K562 (cell line): ENCODE data around the gene CELSR2. TPM values are rescaled to one million over a fixed set of nuclear protein-coding genes. Genes with fewer than 3 reads are reported as not detected.
A peak's percentile ranks its signal among the peaks of the same experiment; 100 is the strongest.

Experiments
- ATAC-seq: fragments of 200-7000 bp; cut with Tn5 transposase; 3 replicates; pipeline ENCODE4 v1.9.1; 2020; ENCODE audit warnings: moderate library complexity
- BruUV-seq: library from RNA; stranded (reverse); fragments of 400-500 nt; replicated peaks from 2 replicates; lab custom pipeline; 2021; lab: Mats Ljungman, UMichigan
- CTCF ChIA-PET: fragments of 300-600 bp; formaldehyde crosslinking; extraction: SDS; loops from one replicate; lab custom pipeline; 2021; ENCODE audit warnings: low intra/inter-chr PET ratio; lab: Yijun Ruan, JAX
- POLR2A ChIA-PET: fragments of 300-600, 350-650 bp; sonication (Branson Sonifier 250); formaldehyde crosslinking; extraction: SDS; loops from one replicate; lab custom pipeline; 2021; ENCODE audit warnings: antibody characterized with exemption, inconsistent platforms; lab: Yijun Ruan, JAX
- DNase-seq, 4 experiments: peaks; one replicate each; pipeline versions ENCODE4 v3.0.0 to v3.0.0-alpha.2; 2011 to 2018; ENCODE audit warnings: low spot score in 3 of 4, mixed read lengths in 3 of 4; ENCODE audit errors: extremely low read depth in 1 of 4
- FAIRE-seq: peaks from 2 replicates; lab custom pipeline; 2011; peaks lifted over from hg19 to GRCh38; lab: Jason Lieb, UNC
- H2AFZ ChIP-seq: 2 replicates; pipeline ENCODE4 v1.6.0; 2011; ENCODE audit warnings: low read depth, low read length, control low read depth, inconsistent platforms
- H3K27ac ChIP-seq: fragments of 200-600 bp; 3 replicates; pipeline ENCODE4 v1.8.0; 2011; ENCODE audit warnings: low read depth, mild to moderate bottlenecking, control low read depth, inconsistent platforms, low read length, moderate library complexity, mixed read lengths; ENCODE audit errors: extremely low read depth
- H3K27me3 ChIP-seq, 2 experiments: fragments of 300-600 bp in 1 of 2; 2 replicates in 1 of 2; 3 replicates in 1 of 2; pipeline versions ENCODE4 v1.6.0 to v1.8.0; 2011; ENCODE audit warnings: inconsistent platforms in 2 of 2, low read length in 2 of 2, mild to moderate bottlenecking in 1 of 2, mixed read lengths in 1 of 2, moderate library complexity in 1 of 2; ENCODE audit not compliant: control insufficient read depth in 2 of 2, insufficient read depth in 2 of 2
- H3K36me3 ChIP-seq: fragments of 300-600 bp; 3 replicates; pipeline ENCODE4 v1.8.0; 2011; ENCODE audit warnings: mild to moderate bottlenecking, low read length, inconsistent platforms; ENCODE audit not compliant: control insufficient read depth, insufficient read depth
- H3K4me1 ChIP-seq, 2 experiments: fragments of 200-600 bp in 1 of 2; replicated peaks in 1 of 2; 2 replicates in 1 of 2; 3 replicates in 1 of 2; pipeline versions ENCODE4 v1.5.1 to v1.8.0; 2011; ENCODE audit warnings: inconsistent platforms in 2 of 2, low read length in 2 of 2, mild to moderate bottlenecking in 1 of 2, mixed read lengths in 1 of 2, moderate library complexity in 1 of 2; ENCODE audit not compliant: control insufficient read depth in 2 of 2, insufficient read depth in 2 of 2
- H3K4me2 ChIP-seq: 2 replicates; pipeline ENCODE4 v1.6.1; 2011; ENCODE audit warnings: low read length, control low read depth, inconsistent platforms, mixed read lengths; ENCODE audit not compliant: insufficient read depth
- H3K4me3 ChIP-seq: fragments of 200-600 bp; sonication (generic), shearing (Covaris generic); 2 replicates; pipeline ENCODE4 v1.5.1; 2016; ENCODE audit warnings: control low read depth, inconsistent platforms
- H3K79me2 ChIP-seq: fragments of 200-600 bp; 3 replicates; pipeline ENCODE4 v1.8.0; 2011; ENCODE audit warnings: low read length, inconsistent platforms; ENCODE audit not compliant: control insufficient read depth, insufficient read depth
- H3K9ac ChIP-seq, 2 experiments: 2 replicates each; pipeline versions ENCODE4 v1.6.0 to v1.6.1; 2011; ENCODE audit warnings: low read depth in 2 of 2, low read length in 2 of 2, control low read depth in 1 of 2, inconsistent platforms in 1 of 2, mild to moderate bottlenecking in 1 of 2, mixed read lengths in 1 of 2; ENCODE audit not compliant: insufficient read depth in 1 of 2
- H3K9me1 ChIP-seq: one replicate; pipeline ENCODE4 v1.6.0; 2011; ENCODE audit warnings: inconsistent platforms, mild to moderate bottlenecking, low read length, moderate library complexity; ENCODE audit not compliant: control insufficient read depth, insufficient read depth
- H3K9me3 ChIP-seq: replicated peaks from 2 replicates; pipeline ENCODE4 v1.5.1; 2011; ENCODE audit warnings: low read depth, low read length, inconsistent platforms; ENCODE audit not compliant: control insufficient read depth, insufficient read depth
- H4K20me1 ChIP-seq: replicated peaks from 2 replicates; pipeline ENCODE4 v1.6.1; 2011; ENCODE audit warnings: low read length, inconsistent platforms, mixed read lengths; ENCODE audit not compliant: control insufficient read depth, insufficient read depth
- BDP1 ChIP-seq: IDR thresholded peaks from 3 replicates; pipeline ENCODE4 v1.6.1; 2011; ENCODE audit not compliant: insufficient read length, insufficient read depth
- BRCA1 ChIP-seq, 2 experiments: fragments of 450-650 bp in 1 of 2; sonication (generic) in 1 of 2; formaldehyde crosslinking in 1 of 2; IDR thresholded peaks; 2 replicates each; pipeline versions ENCODE4 v1.5.0 to v1.6.1; 2017 to 2020; ENCODE audit warnings: mild to moderate bottlenecking in 1 of 2, missing genetic modification reagents in 1 of 2
- ERF ChIP-seq: fragments of 450-650 bp; formaldehyde crosslinking; IDR thresholded peaks from 2 replicates; pipeline ENCODE4 v1.4.0; 2020; ENCODE audit warnings: mild to moderate bottlenecking, mixed read lengths
- LCOR ChIP-seq: sonication (generic); formaldehyde crosslinking; IDR thresholded peaks from 2 replicates; pipeline ENCODE4 v1.8.0; 2022; ENCODE audit warnings: mild to moderate bottlenecking, missing genetic modification reagents
- MYC ChIP-seq, 2 experiments: fragments of 250-450 bp in 1 of 2; sonication (Bioruptor Pico) in 1 of 2; IDR thresholded peaks; 2 replicates each; pipeline versions ENCODE4 v1.5.1 to v1.6.1; 2012 to 2021; ENCODE audit warnings: low read depth in 2 of 2, borderline replicate concordance in 1 of 2, improper control_type of control experiment in 1 of 2, low read length in 1 of 2, mild to moderate bottlenecking in 1 of 2, moderate library complexity in 1 of 2
- NELFE ChIP-seq: IDR thresholded peaks from 2 replicates; pipeline ENCODE4 v1.6.1; 2011; ENCODE audit warnings: mild to moderate bottlenecking; ENCODE audit not compliant: insufficient read depth, insufficient read length
- POLR2A ChIP-seq: fragments of 450-650 bp; conservative IDR thresholded peaks from 2 replicates; pipeline ENCODE4 v1.6.1; 2016
- POLR2B ChIP-seq: fragments of 450-650 bp; IDR thresholded peaks from 2 replicates; pipeline ENCODE4 v1.6.1; 2018; ENCODE audit warnings: low read depth; ENCODE audit not compliant: partially characterized antibody
- SAFB ChIP-seq: fragments of 200-400 bp; formaldehyde crosslinking; IDR thresholded peaks from 2 replicates; pipeline ENCODE4 v1.6.1; 2017; ENCODE audit warnings: low read depth, low read length, borderline replicate concordance
- SNIP1 ChIP-seq: fragments of 450-650 bp; IDR thresholded peaks from 2 replicates; pipeline ENCODE4 v1.7.1; 2017; ENCODE audit warnings: low read depth, mild to moderate bottlenecking
- SOX6 ChIP-seq: fragments of 450-650 bp; IDR thresholded peaks from 2 replicates; pipeline ENCODE4 v1.6.1; 2014; ENCODE audit warnings: mild to moderate bottlenecking
- SRSF7 ChIP-seq: fragments of 200-400 bp; formaldehyde crosslinking; optimal IDR thresholded peaks from 2 replicates; pipeline ENCODE3; 2017; ENCODE audit warnings: mild to moderate bottlenecking, low read depth, low read length
- SUPT5H ChIP-seq: fragments of 450-650 bp; IDR thresholded peaks from 2 replicates; pipeline ENCODE4 v1.6.1; 2016
- TEAD1 ChIP-seq, 2 experiments: fragments of 450-650 bp in 1 of 2; sonication (generic) in 1 of 2; formaldehyde crosslinking; IDR thresholded peaks; 2 replicates each; pipeline versions ENCODE4 v1.4.0 to v1.8.0; 2020 to 2022; ENCODE audit warnings: mild to moderate bottlenecking in 2 of 2, missing genetic modification reagents in 1 of 2
- ZNF274 ChIP-seq: IDR thresholded peaks from 2 replicates; pipeline ENCODE4 v1.6.1; 2011; ENCODE audit warnings: low read depth, mild to moderate bottlenecking, low read length, moderate library complexity, borderline replicate concordance
- WGBS: fragments of 100-300 bp; shearing (Covaris generic); methylation state at CpG from one replicate; pipeline ENCODE4 v1.1.6; 2016; ENCODE audit warnings: low coverage, mixed read lengths; ENCODE audit not compliant: insufficient coverage; ENCODE audit errors: missing lambda C conversion rate; 5-methylcytosine and 5-hydroxymethylcytosine counted together
- in situ Hi-C: fragments of 300-500 bp; cut with MboI; formaldehyde crosslinking; loops from 4 replicates; pipeline ENCODE4 v1.15.0; 2018; ENCODE audit warnings: inconsistent platforms, mixed read lengths
- intact Hi-C: fragments of 100-400 bp; cut with micrococcal nuclease; formaldehyde crosslinking; loops from 2 replicates; pipeline ENCODE4 v1.14.2; 2022
- polyA plus RNA-seq, 8 experiments: library from polyadenylated mRNA; depleted of rRNA in 4 of 8; stranded (reverse) in 5 of 8; unstranded in 3 of 8; fragments of >200 nt; fragmentation: Nextera tagmentation in 2 of 8; fragmentation: Illumina TruSeq in 1 of 8; extraction: Ambion mirVana in 2 of 8; extraction: Trizol in 1 of 8; gene quantifications; 2 replicates each; pipeline versions ENCODE4 v1.2.1 to v1.2.3, GENCODE V29; 2011 to 2014; ENCODE audit warnings: inconsistent platforms in 1 of 8, missing spikeins in 1 of 8
- total RNA-seq, 7 experiments: library from RNA; depleted of rRNA in 6 of 7; stranded (reverse); fragments of >200 nt in 6 of 7; fragmentation: Illumina TruSeq in 2 of 7; extraction: Trizol in 2 of 7; gene quantifications; 2 replicates each; pipeline versions ENCODE4 v1.2.1 to v1.2.3, GENCODE V29; 2011 to 2021; ENCODE audit warnings: low replicate concordance in 1 of 7
- TF ChIP-seq, protein P1 (sequence below): fragments of 450-650 bp; conservative IDR thresholded peaks from 2 replicates; pipeline ENCODE4 v1.6.1; 2016; ENCODE audit warnings: missing genetic modification characterization, low read depth, mild to moderate bottlenecking, missing compliant biosample characterization, moderate library complexity
- TF ChIP-seq, protein P2 (sequence below): sonication (generic); formaldehyde crosslinking; IDR thresholded peaks from 2 replicates; pipeline ENCODE4 v1.8.1; 2023; ENCODE audit warnings: mild to moderate bottlenecking, missing genetic modification reagents
- TF ChIP-seq, protein P3 (sequence below): IDR thresholded peaks from 2 replicates; pipeline ENCODE4 v1.6.1; 2016; ENCODE audit warnings: missing genetic modification characterization, missing compliant biosample characterization

Gene CELSR2
- total and polyA plus RNA-seq, 9 of the 15 experiments (the other 6 are each of a cell fraction or from before 2014, with no cell fraction given), result 0.31 to 21.9 (median 4.2) TPM

DNA sequence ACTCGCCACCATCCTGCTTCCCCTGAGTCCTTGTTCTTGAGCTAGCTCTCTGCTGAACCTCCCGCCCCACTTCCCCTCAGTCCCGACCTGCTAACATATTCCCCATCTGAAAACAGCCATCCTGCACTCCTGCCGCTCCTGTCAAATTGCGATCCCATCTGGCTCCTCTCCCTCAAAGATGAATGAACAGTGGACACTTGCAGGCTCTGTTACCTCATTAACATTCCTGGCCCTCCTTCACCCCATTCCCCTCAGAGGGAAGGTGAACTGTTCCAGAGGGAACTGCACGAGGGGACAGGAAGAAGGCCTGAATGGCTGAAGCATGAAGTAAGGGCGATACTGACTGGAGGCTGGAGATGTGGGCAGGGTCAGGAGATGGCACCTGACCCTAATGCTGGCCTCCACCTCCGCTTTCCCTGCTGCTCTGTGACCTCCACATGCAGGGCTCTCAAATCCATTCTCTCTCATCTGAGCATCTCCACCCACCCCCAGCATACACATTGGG lies 7.4 kb upstream of the CELSR2 start:
- FAIRE-seq (peak; percentile 54), ATAC-seq (no peak), DNase-seq (no peak)
- Histone ChIP-seq H3K4me3 (no peak overlapping the region), H3K4me1 (peaks cover 15 to 33% of the 10 kb centered on the region in 2 experiments; a peak in 4 of 5 replicates), H3K27ac (no peak overlapping the region), H2AFZ (no peak overlapping the region), H3K36me3 (peaks cover 25% of the 10 kb centered on the region), H3K9ac (peak overlapping the region in 1 of 2 experiments; percentile 79; a peak in 1 of 4 replicates), H3K9me3 (no peaks in the 10 kb centered on the region), H3K27me3 (no peaks in the 10 kb centered on the region), H3K9me1 (no peaks in the 10 kb centered on the region), H4K20me1 (peaks cover 8% of the 10 kb centered on the region), H3K4me2 (peak overlapping the region; percentile 19; the same call in 1 of the 2 replicates), H3K79me2 (no peaks in the 10 kb centered on the region)
- WGBS, result 14% methylated on average over 8 of the region's 8 CpGs
- ChIA-PET POLR2A (interaction anchor here (0.7 to 4.9 kb wide), 5 partner anchors 8 to 285 kb away, joined by 3 to 36 read pairs (median 7); partner anchors contain the start of gene CELSR2), CTCF (interaction anchor here (0.7 kb wide), 1 partner anchor 37 kb away, joined by 4 read pairs; no protein-coding TSS in a partner anchor)
- in situ Hi-C loops (no loop called here), intact Hi-C loops (loop anchor here (1.0 kb wide), 1 partner anchor 7 kb away; the partner anchor contains the start of gene CELSR2)
- no TSS peak for BruUV-seq
- TF ChIP-seq NELFE, result no peak
- TF ChIP-seq, protein P1, sequence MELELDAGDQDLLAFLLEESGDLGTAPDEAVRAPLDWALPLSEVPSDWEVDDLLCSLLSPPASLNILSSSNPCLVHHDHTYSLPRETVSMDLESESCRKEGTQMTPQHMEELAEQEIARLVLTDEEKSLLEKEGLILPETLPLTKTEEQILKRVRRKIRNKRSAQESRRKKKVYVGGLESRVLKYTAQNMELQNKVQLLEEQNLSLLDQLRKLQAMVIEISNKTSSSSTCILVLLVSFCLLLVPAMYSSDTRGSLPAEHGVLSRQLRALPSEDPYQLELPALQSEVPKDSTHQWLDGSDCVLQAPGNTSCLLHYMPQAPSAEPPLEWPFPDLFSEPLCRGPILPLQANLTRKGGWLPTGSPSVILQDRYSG (tag), result no peak
- no peak for TF ChIP-seq BDP1
- TF ChIP-seq MYC (IDR thresholded peaks at IDR 0.05; ENCODE audit: low read depth, low read length), result no peak
- no peak for TF ChIP-seq MYC (CRISPR knock-in tag; IDR thresholded peaks at IDR 0.05; ENCODE audit: borderline replicate concordance, low read depth)
- TF ChIP-seq SAFB, result no peak
- no peak for TF ChIP-seq LCOR (CRISPR knock-in tag)
- TF ChIP-seq SRSF7, result no peak
- TF ChIP-seq, protein P2, sequence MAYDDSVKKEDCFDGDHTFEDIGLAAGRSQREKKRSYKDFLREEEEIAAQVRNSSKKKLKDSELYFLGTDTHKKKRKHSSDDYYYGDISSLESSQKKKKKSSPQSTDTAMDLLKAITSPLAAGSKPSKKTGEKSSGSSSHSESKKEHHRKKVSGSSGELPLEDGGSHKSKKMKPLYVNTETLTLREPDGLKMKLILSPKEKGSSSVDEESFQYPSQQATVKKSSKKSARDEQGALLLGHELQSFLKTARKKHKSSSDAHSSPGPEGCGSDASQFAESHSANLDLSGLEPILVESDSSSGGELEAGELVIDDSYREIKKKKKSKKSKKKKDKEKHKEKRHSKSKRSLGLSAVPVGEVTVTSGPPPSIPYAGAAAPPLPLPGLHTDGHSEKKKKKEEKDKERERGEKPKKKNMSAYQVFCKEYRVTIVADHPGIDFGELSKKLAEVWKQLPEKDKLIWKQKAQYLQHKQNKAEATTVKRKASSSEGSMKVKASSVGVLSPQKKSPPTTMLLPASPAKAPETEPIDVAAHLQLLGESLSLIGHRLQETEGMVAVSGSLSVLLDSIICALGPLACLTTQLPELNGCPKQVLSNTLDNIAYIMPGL (CRISPR knock-in tag), result 0 out of 2 replicates have a peak, but pooled peaks have one; percentile 56
- no peak for TF ChIP-seq SNIP1
- no peak for TF ChIP-seq ZNF274
- no peak; the same call in 1 of the 2 replicates for TF ChIP-seq SUPT5H
- peak in 1 of 2 experiments; percentile 30; a peak in 1 of 4 replicates for TF ChIP-seq TEAD1 (CRISPR knock-in tag; IDR thresholded peaks at IDR 0.05)
- TF ChIP-seq SOX6, result no peak
- no peak for TF ChIP-seq BRCA1 (IDR thresholded peaks at IDR 0.05)
- TF ChIP-seq BRCA1 (CRISPR knock-in tag; IDR thresholded peaks at IDR 0.05), result 0 out of 2 replicates have a peak, but pooled peaks have one; percentile 30
- TF ChIP-seq, protein P3, sequence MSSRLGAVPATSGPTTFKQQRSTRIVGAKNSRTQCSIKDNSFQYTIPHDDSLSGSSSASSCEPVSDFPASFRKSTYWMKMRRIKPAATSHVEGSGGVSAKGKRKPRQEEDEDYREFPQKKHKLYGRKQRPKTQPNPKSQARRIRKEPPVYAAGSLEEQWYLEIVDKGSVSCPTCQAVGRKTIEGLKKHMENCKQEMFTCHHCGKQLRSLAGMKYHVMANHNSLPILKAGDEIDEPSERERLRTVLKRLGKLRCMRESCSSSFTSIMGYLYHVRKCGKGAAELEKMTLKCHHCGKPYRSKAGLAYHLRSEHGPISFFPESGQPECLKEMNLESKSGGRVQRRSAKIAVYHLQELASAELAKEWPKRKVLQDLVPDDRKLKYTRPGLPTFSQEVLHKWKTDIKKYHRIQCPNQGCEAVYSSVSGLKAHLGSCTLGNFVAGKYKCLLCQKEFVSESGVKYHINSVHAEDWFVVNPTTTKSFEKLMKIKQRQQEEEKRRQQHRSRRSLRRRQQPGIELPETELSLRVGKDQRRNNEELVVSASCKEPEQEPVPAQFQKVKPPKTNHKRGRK (tag), result no peak
- peak; percentile 40 for TF ChIP-seq POLR2B
- TF ChIP-seq POLR2A, result 0 out of 2 replicates have a peak, but pooled peaks have one; percentile 19
- no peak for TF ChIP-seq ERF (CRISPR knock-in tag)
